CD14-positive monocyte (primary cell): ENCODE data around the gene SAAL1. TPM values are rescaled to one million over a fixed set of nuclear protein-coding genes. Genes with fewer than 3 reads are reported as not detected.
"Not testable (repeated sequence)": the region's sequence is repeated elsewhere in the genome, so short reads cannot be mapped to it uniquely, and the experiment has no call there.

Source experiments
- DNase-seq, 3 donors: peaks; one replicate each; pipeline ENCODE4 v3.0.0-alpha.2; 2011 to 2022
- H2AFZ ChIP-seq: 2 replicates; pipeline ENCODE4 v1.6.0; 2012; ENCODE audit warnings: mild to moderate bottlenecking, low read depth, low read length, inconsistent platforms; ENCODE audit not compliant: insufficient read depth, poor library complexity, severe bottlenecking
- H3K27ac ChIP-seq, 2 donors: 1 replicate in 1 of 2; 2 replicates in 1 of 2; pipeline ENCODE4 v1.5.1; 2012 to 2013; ENCODE audit warnings: low read length in 2 of 2, control low read depth in 1 of 2, inconsistent platforms in 1 of 2, low read depth in 1 of 2, mild to moderate bottlenecking in 1 of 2
- H3K27me3 ChIP-seq, 2 donors: one replicate each; pipeline versions ENCODE4 v1.6.0 to v1.6.1; 2011 to 2013; ENCODE audit warnings: low read length in 2 of 2; ENCODE audit not compliant: control insufficient read depth in 2 of 2, insufficient read depth in 2 of 2
- H3K36me3 ChIP-seq, 2 donors: replicated peaks in 1 of 2; 1 replicate in 1 of 2; 2 replicates in 1 of 2; pipeline versions ENCODE4 v1.5.1 to v1.6.1; 2012 to 2013; ENCODE audit warnings: low read length in 2 of 2, control low read depth in 1 of 2, inconsistent platforms in 1 of 2, mild to moderate bottlenecking in 1 of 2; ENCODE audit not compliant: insufficient read depth in 2 of 2, control insufficient read depth in 1 of 2
- H3K4me1 ChIP-seq, 2 donors: 1 replicate in 1 of 2; 2 replicates in 1 of 2; pipeline versions ENCODE4 v1.5.1 to v1.6.1; 2012 to 2013; ENCODE audit warnings: low read length in 2 of 2, control low read depth in 1 of 2, inconsistent platforms in 1 of 2, mild to moderate bottlenecking in 1 of 2, moderate library complexity in 1 of 2; ENCODE audit not compliant: insufficient read depth in 2 of 2, control insufficient read depth in 1 of 2
- H3K4me2 ChIP-seq: replicated peaks from 2 replicates; pipeline ENCODE3; 2012; ENCODE audit warnings: low read length, moderate library complexity, mild to moderate bottlenecking; ENCODE audit not compliant: poor library complexity, severe bottlenecking; ENCODE audit errors: extremely low read depth
- H3K4me3 ChIP-seq, 3 experiments: fragments of 200-600 bp in 1 of 3; sonication (generic) in 1 of 3; replicated peaks in 1 of 3; 1 replicate in 2 of 3; 2 replicates in 1 of 3; pipeline ENCODE4 v1.5.1; 2011 to 2013; ENCODE audit warnings: low read length in 3 of 3, mild to moderate bottlenecking in 3 of 3, control low read depth in 2 of 3, low read depth in 2 of 3, inconsistent platforms in 1 of 3, moderate library complexity in 1 of 3
- H3K79me2 ChIP-seq: 2 replicates; pipeline ENCODE4 v1.6.0; 2012; ENCODE audit warnings: mild to moderate bottlenecking, control low read depth, inconsistent platforms, low read length, moderate library complexity; ENCODE audit not compliant: insufficient read depth
- H3K9ac ChIP-seq: 2 replicates; pipeline ENCODE4 v1.6.0; 2017; ENCODE audit warnings: low read length, mild to moderate bottlenecking; ENCODE audit not compliant: insufficient read depth, poor library complexity, severe bottlenecking
- H3K9me3 ChIP-seq, 2 donors: replicated peaks in 1 of 2; 1 replicate in 1 of 2; 2 replicates in 1 of 2; pipeline versions ENCODE4 v1.5.1 to v1.6.1; 2012 to 2013; ENCODE audit warnings: low read length in 2 of 2, control low read depth in 1 of 2; ENCODE audit not compliant: control insufficient read depth in 1 of 2, insufficient read depth in 1 of 2
- H4K20me1 ChIP-seq: 2 replicates; pipeline ENCODE4 v1.6.0; 2012; ENCODE audit warnings: mild to moderate bottlenecking, low read length, control low read depth, moderate library complexity; ENCODE audit not compliant: insufficient read depth
- H3K27ac Mint-ChIP-seq, 7 donors: one replicate each; pipeline ENCODE4 v1.8.0; 2020; ENCODE audit warnings: mild to moderate bottlenecking in 7 of 7, mixed read lengths in 7 of 7, moderate library complexity in 6 of 7, inconsistent platforms in 2 of 7
- H3K27me3 Mint-ChIP-seq, 3 donors: one replicate each; pipeline ENCODE4 v1.8.0; 2021 to 2022; ENCODE audit warnings: low read depth in 3 of 3, mild to moderate bottlenecking in 3 of 3, mixed read lengths in 3 of 3, moderate library complexity in 3 of 3, inconsistent platforms in 1 of 3
- H3K36me3 Mint-ChIP-seq, 2 donors: one replicate each; pipeline ENCODE4 v1.8.0; 2020; ENCODE audit warnings: mixed read lengths in 2 of 2, inconsistent platforms in 1 of 2, mild to moderate bottlenecking in 1 of 2
- H3K4me1 Mint-ChIP-seq: one replicate; pipeline ENCODE4 v1.8.0; 2020; ENCODE audit warnings: mild to moderate bottlenecking, mixed read lengths
- H3K4me3 Mint-ChIP-seq, 2 donors: one replicate each; pipeline ENCODE4 v1.8.0; 2020; ENCODE audit warnings: mild to moderate bottlenecking in 2 of 2, mixed read lengths in 2 of 2, moderate library complexity in 1 of 2
- H3K9me3 Mint-ChIP-seq, 7 donors: one replicate each; pipeline ENCODE4 v1.8.0; 2020 to 2022; ENCODE audit warnings: mixed read lengths in 7 of 7, mild to moderate bottlenecking in 6 of 7, moderate library complexity in 6 of 7, inconsistent platforms in 2 of 7
- WGBS: methylation state at CpG from one replicate; pipeline ENCODE4 v1.1.5; 2013; ENCODE audit warnings: missing lambda C conversion rate; ENCODE audit not compliant: insufficient coverage; 5-methylcytosine and 5-hydroxymethylcytosine counted together
- intact Hi-C, 2 donors: fragments of 100-400 bp; cut with micrococcal nuclease; formaldehyde crosslinking; loops; one replicate each; pipeline versions ENCODE4 v1.15.0 to v1.15.1; 2023
- polyA plus RNA-seq, 3 donors: library from polyadenylated mRNA; depleted of rRNA in 1 of 3; unstranded in 2 of 3; stranded (reverse) in 1 of 3; fragments of 300-500 nt in 2 of 3; fragments of >200 nt in 1 of 3; fragmentation: Illumina TruSeq in 2 of 3; gene quantifications; 1 replicate in 2 of 3; 2 replicates in 1 of 3; pipeline ENCODE4 v1.2.3, GENCODE V29; 2012 to 2021
- TF ChIP-seq, protein P1 (sequence below): fragments of 200-600 bp; IDR thresholded peaks from one replicate; pipeline ENCODE4 v1.8.0; 2022; ENCODE audit warnings: antibody characterized with exemption, mild to moderate bottlenecking

Gene SAAL1
- polyA plus RNA-seq, 3 donors = 6.4 to 10.2 (median 7.6) TPM

DNA sequence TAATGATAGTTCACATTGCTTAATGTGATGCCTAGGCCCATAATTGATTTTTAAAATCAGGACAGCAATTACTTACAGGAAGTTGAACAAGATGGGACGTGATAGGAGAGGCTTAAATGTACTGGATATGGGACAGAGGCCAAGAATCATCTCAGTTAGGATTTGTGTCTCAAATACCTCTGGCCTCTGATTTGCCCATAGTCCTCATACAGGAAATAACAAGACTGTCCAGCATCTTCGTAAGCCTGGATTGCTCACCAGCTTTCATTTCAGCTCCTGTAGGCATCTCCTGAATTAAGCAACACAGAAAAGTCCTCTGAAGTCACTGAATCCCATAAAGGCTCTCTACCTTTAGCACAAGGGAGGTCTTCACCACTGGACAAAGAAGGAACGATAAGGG, 26.5 kb upstream of the SAAL1 start, which contains the start of gene MRGPRX3:
Gene MRGPRX3, plus strand, starts transcription at position 231 of the 400 bp plus-strand sequence. CDS start 4,632 bp downstream, outside the sequence.
- no peak for DNase-seq
- Histone ChIP-seq H3K4me1 (no peaks in the 10 kb centered on the region), H3K9me3 (no peaks in the 10 kb centered on the region), H3K4me2 (no peak within 1 kb of the TSS), H4K20me1 (no peaks in the 10 kb centered on the region), H3K79me2 (no peaks in the 10 kb centered on the region), H3K27ac (no peak within 1 kb of the TSS), H3K27me3 (peaks cover 3% of the 10 kb centered on the region in 2 donors), H3K4me3 (no peak within 1 kb of the TSS), H3K36me3 (no peaks in the 10 kb centered on the region), H3K9ac (no peak within 1 kb of the TSS), H2AFZ (no peak within 1 kb of the TSS)
- Mint-ChIP-seq H3K36me3 (no peaks in the 10 kb centered on the region), H3K4me3 (no peak within 1 kb of the TSS), H3K9me3 (peaks cover 1 to 14% (median 4%) of the 10 kb centered on the region in 7 donors), H3K27me3 (peaks cover 3 to 10% (median 8%) of the 10 kb centered on the region in 3 donors), H3K4me1 (no peaks in the 10 kb centered on the region), H3K27ac (no peak within 1 kb of the TSS)
- intact Hi-C loops = no loop called here
- WGBS = 100% methylated on average over 1 of the region's 3 CpGs
- TF ChIP-seq, protein P1, sequence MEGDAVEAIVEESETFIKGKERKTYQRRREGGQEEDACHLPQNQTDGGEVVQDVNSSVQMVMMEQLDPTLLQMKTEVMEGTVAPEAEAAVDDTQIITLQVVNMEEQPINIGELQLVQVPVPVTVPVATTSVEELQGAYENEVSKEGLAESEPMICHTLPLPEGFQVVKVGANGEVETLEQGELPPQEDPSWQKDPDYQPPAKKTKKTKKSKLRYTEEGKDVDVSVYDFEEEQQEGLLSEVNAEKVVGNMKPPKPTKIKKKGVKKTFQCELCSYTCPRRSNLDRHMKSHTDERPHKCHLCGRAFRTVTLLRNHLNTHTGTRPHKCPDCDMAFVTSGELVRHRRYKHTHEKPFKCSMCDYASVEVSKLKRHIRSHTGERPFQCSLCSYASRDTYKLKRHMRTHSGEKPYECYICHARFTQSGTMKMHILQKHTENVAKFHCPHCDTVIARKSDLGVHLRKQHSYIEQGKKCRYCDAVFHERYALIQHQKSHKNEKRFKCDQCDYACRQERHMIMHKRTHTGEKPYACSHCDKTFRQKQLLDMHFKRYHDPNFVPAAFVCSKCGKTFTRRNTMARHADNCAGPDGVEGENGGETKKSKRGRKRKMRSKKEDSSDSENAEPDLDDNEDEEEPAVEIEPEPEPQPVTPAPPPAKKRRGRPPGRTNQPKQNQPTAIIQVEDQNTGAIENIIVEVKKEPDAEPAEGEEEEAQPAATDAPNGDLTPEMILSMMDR = no peak

DNA sequence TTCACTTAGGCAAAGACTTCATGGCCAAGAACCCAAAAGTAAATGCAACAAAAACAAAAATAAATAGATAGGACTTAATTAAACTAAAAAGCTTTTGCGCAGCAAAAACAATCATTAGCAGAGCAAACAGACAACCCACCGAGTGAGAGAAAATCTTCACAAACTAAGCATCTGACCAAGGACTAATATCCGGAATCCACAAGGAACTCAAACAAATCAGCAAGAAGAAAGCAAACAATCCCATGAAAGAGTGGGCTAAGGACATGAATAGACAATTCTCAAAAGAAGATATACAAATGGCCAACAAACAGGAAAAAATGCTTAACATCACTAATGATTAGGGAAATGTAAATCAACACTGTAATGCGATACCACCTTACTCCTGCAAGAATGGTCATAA, 25.2 kb upstream of the SAAL1 start:
- H3K27me3 Mint-ChIP-seq = peaks cover 3 to 10% (median 10%) of the 10 kb centered on the region in 3 donors
- H3K9me3 Mint-ChIP-seq = peaks cover 1 to 13% (median 5%) of the 10 kb centered on the region in 7 donors
- H3K27ac Mint-ChIP-seq, H3K4me1 Mint-ChIP-seq, H3K4me1 ChIP-seq, H4K20me1 ChIP-seq, intact Hi-C loops, H3K36me3 Mint-ChIP-seq, H3K27me3 ChIP-seq, H3K36me3 ChIP-seq, H3K9ac ChIP-seq, H3K79me2 ChIP-seq, H3K4me2 ChIP-seq, H3K27ac ChIP-seq, H3K4me3 ChIP-seq, H2AFZ ChIP-seq, H3K9me3 ChIP-seq, DNase-seq, H3K4me3 Mint-ChIP-seq: not testable (repeated sequence)
- no CpG with 5 or more reads among the region's 4 CpGs for WGBS

DNA sequence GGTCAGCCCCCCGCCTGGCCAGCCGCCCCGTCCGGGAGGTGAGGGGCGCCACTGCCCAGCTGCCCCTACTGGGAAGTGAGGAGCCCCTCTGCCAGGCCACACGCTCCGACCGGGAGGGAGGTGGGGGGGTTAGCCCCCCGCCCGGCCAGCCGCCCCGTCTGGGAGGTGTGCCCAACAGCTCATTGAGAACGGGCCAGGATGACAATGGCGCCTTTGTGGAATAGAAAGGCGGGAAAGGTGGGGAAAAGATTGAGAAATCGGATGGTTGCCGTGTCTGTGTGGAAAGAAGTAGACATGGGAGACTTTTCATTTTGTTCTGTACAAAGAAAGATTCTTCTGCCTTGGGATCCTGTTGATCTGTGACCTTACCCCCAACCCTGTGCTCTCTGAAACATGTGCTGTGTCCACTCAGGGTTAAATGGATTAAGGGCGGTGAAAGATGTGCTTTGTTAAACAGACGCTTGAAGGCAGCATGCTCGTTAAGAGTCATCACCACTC, 15.5 kb upstream of the SAAL1 start:
- H3K4me1 Mint-ChIP-seq, H3K36me3 ChIP-seq, H3K27me3 ChIP-seq, H3K79me2 ChIP-seq, H3K4me1 ChIP-seq, H3K27ac Mint-ChIP-seq, H3K4me2 ChIP-seq, H3K9ac ChIP-seq, H3K4me3 Mint-ChIP-seq, DNase-seq, H4K20me1 ChIP-seq, H3K36me3 Mint-ChIP-seq, H3K9me3 ChIP-seq, intact Hi-C loops, H2AFZ ChIP-seq, H3K27me3 Mint-ChIP-seq, H3K9me3 Mint-ChIP-seq, H3K4me3 ChIP-seq, H3K27ac ChIP-seq: not testable (repeated sequence)
- 81% methylated on average over 9 of the region's 20 CpGs for WGBS
